ENCODE measurements around the gene SLC29A1. TPM values are rescaled to one million over a fixed set of nuclear protein-coding genes. Genes with fewer than 3 reads are reported as not detected.

Gene SLC29A1
- polyA plus RNA-seq, 2 of the 4 experiments (the other 2 are of a cell fraction): 45.6 to 72.3 TPM

- DNase-seq (ENCODE audit: low read depth in 1 of 2, low spot score in 1 of 2) (peak; percentile 48 to 55), ATAC-seq (peak; percentile 48 to 54)
Observed at GRCh38 chr6:44257025-44257752, 33.8 kb downstream of the SLC29A1 start, which contains the start of gene SLC35B2. TSS of gene SLC35B2 (minus strand) at chr6:44257528. CDS start at chr6:44257410, 118 bp downstream.

More at GRCh38 chr6:44257025-44257752, 33.8 kb downstream of the SLC29A1 start, which contains the start of gene SLC35B2:
- Histone ChIP-seq H3K4me1 (peaks cover 26% of the 10 kb centered on the region), H3K9me3 (no peaks in the 10 kb centered on the region), H3K4me2 (peak within 1 kb of the TSS; percentile 88), H3K4me3 (peak within 1 kb of the TSS; percentile 96), H3K27ac (peak within 1 kb of the TSS; percentile 93 to 99)
- ChIA-PET CTCF (interaction anchor here (0.6 to 3.7 kb wide), 14 partner anchors 10 to 161 kb away, joined by 3 to 29 read pairs (median 4); partner anchors contain the start of genes HSP90AB1 and MYMX), POLR2A (interaction anchor here (1.2 to 1.7 kb wide), 2 partner anchors 10 to 161 kb away, joined by 4 to 38 read pairs; partner anchors contain the start of gene HSP90AB1)
- no peak for TF ChIP-seq JUNB (IDR thresholded peaks at IDR 0.05)
- TF ChIP-seq FOXS1 (CRISPR knock-in tag; IDR thresholded peaks at IDR 0.05): no peak
- no peak for TF ChIP-seq ATOH8 (CRISPR knock-in tag; IDR thresholded peaks at IDR 0.05; ENCODE audit: low read depth)
- TF ChIP-seq HOXB5 (CRISPR knock-in tag; IDR thresholded peaks at IDR 0.05): no peak; the same call in 1 of the 2 replicates
- no peak for TF ChIP-seq CEBPB (IDR thresholded peaks at IDR 0.05)
- TF ChIP-seq NPAS2 (CRISPR knock-in tag; IDR thresholded peaks at IDR 0.05; ENCODE audit: borderline replicate concordance): peak; percentile 89
- peak; percentile 98 for TF ChIP-seq USF2 (IDR thresholded peaks at IDR 0.05)
- TF ChIP-seq MAFK (IDR thresholded peaks at IDR 0.05; ENCODE audit: partially characterized antibody): no peak
- TF ChIP-seq PHF8 (IDR thresholded peaks at IDR 0.05; ENCODE audit: borderline replicate concordance, low read depth): peak; percentile 59
- no peak for TF ChIP-seq BHLHE40 (IDR thresholded peaks at IDR 0.05; ENCODE audit: low read depth, low read length)
- no peak for TF ChIP-seq RARB (CRISPR knock-in tag; IDR thresholded peaks at IDR 0.05)
- no peak for TF ChIP-seq RFX5 (IDR thresholded peaks at IDR 0.05)
- TF ChIP-seq SMC3 (IDR thresholded peaks at IDR 0.05): peak; percentile 42
- no peak for TF ChIP-seq RAD21 (conservative IDR thresholded peaks at IDR 0.05 in 1 of 2, IDR thresholded peaks at IDR 0.05 in 1 of 2)
- TF ChIP-seq ZC3H11A (IDR thresholded peaks at IDR 0.05): no peak
- TF ChIP-seq HEYL (CRISPR knock-in tag; IDR thresholded peaks at IDR 0.05): no peak
- TF ChIP-seq KDM5A (IDR thresholded peaks at IDR 0.05): peak; percentile 46; the same call in 1 of the 2 replicates
- TF ChIP-seq EHF (CRISPR knock-in tag; IDR thresholded peaks at IDR 0.05): no peak
- TF ChIP-seq MAX (IDR thresholded peaks at IDR 0.05): peak; percentile 72
- TF ChIP-seq JUN (IDR thresholded peaks at IDR 0.05): peak in 1 of 2 experiments; percentile 78; a peak in 2 of 5 replicates
- TF ChIP-seq BCL3 (IDR thresholded peaks at IDR 0.05): peak; percentile 67; the same call in 1 of the 3 replicates
- TF ChIP-seq PBX3 (IDR thresholded peaks at IDR 0.05): no peak; the same call in 1 of the 2 replicates
- no peak for TF ChIP-seq HOXB13 (CRISPR knock-in tag; IDR thresholded peaks at IDR 0.05; ENCODE audit: low read depth)
- TF ChIP-seq RCOR1 (IDR thresholded peaks at IDR 0.05; ENCODE audit: low read depth, low read length): no peak
- TF ChIP-seq GATA3 (IDR thresholded peaks at IDR 0.05; ENCODE audit: borderline replicate concordance): no peak
- TF ChIP-seq ZSCAN20 (CRISPR knock-in tag; IDR thresholded peaks at IDR 0.05): no peak
- TF ChIP-seq POLR2A (IDR thresholded peaks at IDR 0.05; ENCODE audit: low read length): peak; percentile 51
- peak; percentile 80 for TF ChIP-seq CTCF (IDR thresholded peaks at IDR 0.05)
- TF ChIP-seq ESRRA (IDR thresholded peaks at IDR 0.05; ENCODE audit: borderline replicate concordance, low read length): 0 out of 2 replicates have a peak, but pooled peaks have one; percentile 64
- no peak for FAIRE-seq
- 0% methylated on average over 8 of the region's 80 CpGs for WGBS (ENCODE audit: missing lambda C conversion rate)
